Measurements from ENCODE around the gene ESR1. TPM values are rescaled to one million over a fixed set of nuclear protein-coding genes. Genes with fewer than 3 reads are reported as not detected.
"Not testable (repeated sequence)": the region's sequence is repeated elsewhere in the genome, so short reads cannot be mapped to it uniquely, and the experiment has no call there.

Gene ESR1
- total RNA-seq, 1 experiment from 2014 or later = not detected

DNA sequence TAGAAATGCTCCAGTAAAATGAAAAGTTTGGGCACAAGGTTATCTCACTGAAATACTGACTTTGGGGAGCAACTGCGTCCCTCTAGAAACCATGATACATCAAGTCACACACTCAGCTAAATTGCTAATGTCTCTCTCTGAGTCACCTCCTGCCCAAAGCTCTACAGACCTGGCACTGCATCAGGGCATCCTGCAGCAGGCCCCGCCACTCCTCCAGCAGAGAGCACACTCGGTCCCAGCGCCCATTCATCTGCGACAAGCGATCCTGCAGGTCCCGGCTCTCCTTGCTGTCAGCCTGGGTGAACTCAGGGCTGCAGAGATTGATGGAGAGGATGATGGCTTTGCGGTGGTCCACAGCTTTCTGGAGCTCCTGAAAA lies 329.0 kb downstream of the ESR1 start:
- no peaks in the 10 kb centered on the region for H3K36me3 Mint-ChIP-seq (ENCODE audit: insufficient read depth in 1 of 3, low read depth in 3 of 3)
- H3K79me1 ChIP-seq (ENCODE audit: insufficient read depth, low read depth, low read length, poor library complexity, severe bottlenecking) = no peaks in the 10 kb centered on the region
- no peak overlapping the region for H3K4me2 ChIP-seq (ENCODE audit: insufficient read depth, insufficient read length, low read length)
- no peak overlapping the region for H3K9ac ChIP-seq (ENCODE audit: extremely low read depth, insufficient read length, low read length)
- no peak overlapping the region for H2BK15ac ChIP-seq (ENCODE audit: low read depth, low read length)
- H3K14ac ChIP-seq (ENCODE audit: insufficient read depth, low read length) = no peak overlapping the region; the same call in 1 of the 2 replicates
- no peaks in the 10 kb centered on the region for H4K20me1 ChIP-seq (ENCODE audit: control insufficient read depth, insufficient read depth, insufficient read length)
- no peak overlapping the region for H2BK120ac ChIP-seq (ENCODE audit: low read depth, low read length, poor library complexity, severe bottlenecking)
- H4K5ac ChIP-seq (ENCODE audit: insufficient read length, low read depth, low read length) = no peak overlapping the region
- no peak overlapping the region for H2AK5ac ChIP-seq (ENCODE audit: insufficient read length, low read length)
- H3T11ph ChIP-seq (ENCODE audit: low read length) = no peak overlapping the region
- no peaks in the 10 kb centered on the region for H3K23me2 ChIP-seq (ENCODE audit: insufficient read length, low read depth, low read length, poor library complexity, severe bottlenecking)
- no peaks in the 10 kb centered on the region for H3K9me3 ChIP-seq (ENCODE audit: control insufficient read depth, low read depth, low read length)
- no peaks in the 10 kb centered on the region for H3K4me1 Mint-ChIP-seq
- H2BK20ac ChIP-seq (ENCODE audit: low read depth, low read length, poor library complexity, severe bottlenecking) = no peak overlapping the region
- no peak overlapping the region for H3K23ac ChIP-seq (ENCODE audit: insufficient read length, low read depth, low read length)
- H3K27me3 ChIP-seq (ENCODE audit: insufficient read depth, low read length) = no peaks in the 10 kb centered on the region
- TF ChIP-seq, protein P1, sequence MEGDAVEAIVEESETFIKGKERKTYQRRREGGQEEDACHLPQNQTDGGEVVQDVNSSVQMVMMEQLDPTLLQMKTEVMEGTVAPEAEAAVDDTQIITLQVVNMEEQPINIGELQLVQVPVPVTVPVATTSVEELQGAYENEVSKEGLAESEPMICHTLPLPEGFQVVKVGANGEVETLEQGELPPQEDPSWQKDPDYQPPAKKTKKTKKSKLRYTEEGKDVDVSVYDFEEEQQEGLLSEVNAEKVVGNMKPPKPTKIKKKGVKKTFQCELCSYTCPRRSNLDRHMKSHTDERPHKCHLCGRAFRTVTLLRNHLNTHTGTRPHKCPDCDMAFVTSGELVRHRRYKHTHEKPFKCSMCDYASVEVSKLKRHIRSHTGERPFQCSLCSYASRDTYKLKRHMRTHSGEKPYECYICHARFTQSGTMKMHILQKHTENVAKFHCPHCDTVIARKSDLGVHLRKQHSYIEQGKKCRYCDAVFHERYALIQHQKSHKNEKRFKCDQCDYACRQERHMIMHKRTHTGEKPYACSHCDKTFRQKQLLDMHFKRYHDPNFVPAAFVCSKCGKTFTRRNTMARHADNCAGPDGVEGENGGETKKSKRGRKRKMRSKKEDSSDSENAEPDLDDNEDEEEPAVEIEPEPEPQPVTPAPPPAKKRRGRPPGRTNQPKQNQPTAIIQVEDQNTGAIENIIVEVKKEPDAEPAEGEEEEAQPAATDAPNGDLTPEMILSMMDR (conservative IDR thresholded peaks at IDR 0.05) = no peak
- no peak overlapping the region for H2AFZ ChIP-seq (ENCODE audit: low read length)
- no peak overlapping the region for H2BK12ac ChIP-seq (ENCODE audit: insufficient read length, low read depth, low read length)
- H4K91ac ChIP-seq (ENCODE audit: insufficient read length, low read depth, low read length) = no peak overlapping the region
- no CpG with 5 or more reads among the region's 8 CpGs for WGBS (ENCODE audit: extremely low coverage, insufficient read length, low lambda C conversion rate)
- no peak overlapping the region for H3K4me3 Mint-ChIP-seq
- no peaks in the 10 kb centered on the region for H3K79me2 ChIP-seq (ENCODE audit: insufficient read depth, low read length)
- no peak for DNase-seq
- no peak overlapping the region for H3K4ac ChIP-seq (ENCODE audit: low read depth, low read length)
- no peaks in the 10 kb centered on the region for H3K9me3 Mint-ChIP-seq
- H2BK5ac ChIP-seq (ENCODE audit: insufficient read length, low read length) = no peak overlapping the region
- no peak overlapping the region for H4K8ac ChIP-seq (replicated peaks; ENCODE audit: insufficient read length, low read depth, low read length)
- no peak overlapping the region for H3K27ac ChIP-seq (ENCODE audit: insufficient read length, low read depth, low read length)
- no peaks in the 10 kb centered on the region for H3K27me3 Mint-ChIP-seq (ENCODE audit: low read depth)
- no peak overlapping the region for H3K56ac ChIP-seq (ENCODE audit: insufficient read length, low read depth, low read length)
- no peak overlapping the region for H3K27ac Mint-ChIP-seq
- no peaks in the 10 kb centered on the region for H3K4me1 ChIP-seq (ENCODE audit: insufficient read depth, low read length)
- H3K18ac ChIP-seq (ENCODE audit: insufficient read length, low read depth, low read length) = no peak overlapping the region

DNA sequence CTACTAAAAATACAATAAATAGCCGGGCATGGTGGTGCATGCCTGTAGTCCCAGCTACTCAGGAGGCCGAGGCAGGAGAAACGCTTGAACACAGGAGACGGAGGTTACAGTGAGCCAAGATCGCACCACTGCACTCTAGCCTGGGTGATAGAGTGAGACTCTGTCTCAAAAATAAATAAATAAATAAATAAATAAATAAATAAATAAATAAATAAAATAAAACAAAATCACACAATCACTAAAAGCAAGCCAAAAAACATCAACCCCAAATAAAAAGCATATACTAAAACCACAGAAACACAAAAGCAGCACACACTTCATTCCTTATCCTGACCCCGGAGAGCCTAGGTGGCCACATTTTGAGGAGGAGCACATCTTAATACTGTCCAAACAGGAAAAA lies 330.9 kb downstream of the ESR1 start:
- H4K20me1 ChIP-seq (ENCODE audit: control insufficient read depth, insufficient read depth, insufficient read length); H3K9me3 ChIP-seq (ENCODE audit: control insufficient read depth, low read depth, low read length); H2AFZ ChIP-seq (ENCODE audit: low read length); H3K79me1 ChIP-seq (ENCODE audit: insufficient read depth, low read depth, low read length, poor library complexity, severe bottlenecking); H4K5ac ChIP-seq (ENCODE audit: insufficient read length, low read depth, low read length); H3K23ac ChIP-seq (ENCODE audit: insufficient read length, low read depth, low read length); H3K18ac ChIP-seq (ENCODE audit: insufficient read length, low read depth, low read length); H3K9me3 Mint-ChIP-seq; H4K91ac ChIP-seq (ENCODE audit: insufficient read length, low read depth, low read length); H3K14ac ChIP-seq (ENCODE audit: insufficient read depth, low read length); H2AK5ac ChIP-seq (ENCODE audit: insufficient read length, low read length); H3K4me1 Mint-ChIP-seq; H2BK120ac ChIP-seq (ENCODE audit: low read depth, low read length, poor library complexity, severe bottlenecking); H3K79me2 ChIP-seq (ENCODE audit: insufficient read depth, low read length); H3K27me3 Mint-ChIP-seq (ENCODE audit: low read depth); H3T11ph ChIP-seq (ENCODE audit: low read length); DNase-seq; H2BK20ac ChIP-seq (ENCODE audit: low read depth, low read length, poor library complexity, severe bottlenecking); H2BK12ac ChIP-seq (ENCODE audit: insufficient read length, low read depth, low read length); H3K23me2 ChIP-seq (ENCODE audit: insufficient read length, low read depth, low read length, poor library complexity, severe bottlenecking); H2BK5ac ChIP-seq (ENCODE audit: insufficient read length, low read length); H3K4me3 Mint-ChIP-seq; H3K36me3 Mint-ChIP-seq (ENCODE audit: insufficient read depth in 1 of 3, low read depth in 3 of 3); H3K4me2 ChIP-seq (ENCODE audit: insufficient read depth, insufficient read length, low read length); H3K9ac ChIP-seq (ENCODE audit: extremely low read depth, insufficient read length, low read length); H3K27ac ChIP-seq (ENCODE audit: insufficient read length, low read depth, low read length); H3K4ac ChIP-seq (ENCODE audit: low read depth, low read length); H4K8ac ChIP-seq (replicated peaks; ENCODE audit: insufficient read length, low read depth, low read length); H3K27me3 ChIP-seq (ENCODE audit: insufficient read depth, low read length); H3K4me1 ChIP-seq (ENCODE audit: insufficient read depth, low read length); H3K56ac ChIP-seq (ENCODE audit: insufficient read length, low read depth, low read length); H2BK15ac ChIP-seq (ENCODE audit: low read depth, low read length); H3K27ac Mint-ChIP-seq: not testable (repeated sequence)
- WGBS (ENCODE audit: extremely low coverage, insufficient read length, low lambda C conversion rate) = no CpG with 5 or more reads among the region's 6 CpGs
